ENCODE results near the gene NQO2.

NQO2 gene

GRCh38 chr6:2973676-2974075 lies 26.0 kb upstream of the NQO2 start:
- H3K4me3 ChIP-seq (ENCODE audit: low read depth, low read length): no peak overlapping the region
- in situ Hi-C loops (cut with HindIII; ENCODE audit: low sequenced_read_pairs): no loop called here
- TF ChIP-seq, protein P1, sequence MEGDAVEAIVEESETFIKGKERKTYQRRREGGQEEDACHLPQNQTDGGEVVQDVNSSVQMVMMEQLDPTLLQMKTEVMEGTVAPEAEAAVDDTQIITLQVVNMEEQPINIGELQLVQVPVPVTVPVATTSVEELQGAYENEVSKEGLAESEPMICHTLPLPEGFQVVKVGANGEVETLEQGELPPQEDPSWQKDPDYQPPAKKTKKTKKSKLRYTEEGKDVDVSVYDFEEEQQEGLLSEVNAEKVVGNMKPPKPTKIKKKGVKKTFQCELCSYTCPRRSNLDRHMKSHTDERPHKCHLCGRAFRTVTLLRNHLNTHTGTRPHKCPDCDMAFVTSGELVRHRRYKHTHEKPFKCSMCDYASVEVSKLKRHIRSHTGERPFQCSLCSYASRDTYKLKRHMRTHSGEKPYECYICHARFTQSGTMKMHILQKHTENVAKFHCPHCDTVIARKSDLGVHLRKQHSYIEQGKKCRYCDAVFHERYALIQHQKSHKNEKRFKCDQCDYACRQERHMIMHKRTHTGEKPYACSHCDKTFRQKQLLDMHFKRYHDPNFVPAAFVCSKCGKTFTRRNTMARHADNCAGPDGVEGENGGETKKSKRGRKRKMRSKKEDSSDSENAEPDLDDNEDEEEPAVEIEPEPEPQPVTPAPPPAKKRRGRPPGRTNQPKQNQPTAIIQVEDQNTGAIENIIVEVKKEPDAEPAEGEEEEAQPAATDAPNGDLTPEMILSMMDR (IDR thresholded peaks at IDR 0.05; ENCODE audit: low read depth, low read length, missing control alignments): no peak
- DNase-seq (ENCODE audit: low read depth): no peak

GRCh38 chr6:2976060-2976459 lies 23.6 kb upstream of the NQO2 start:
- in situ Hi-C loops (cut with HindIII; ENCODE audit: low sequenced_read_pairs): no loop called here
- TF ChIP-seq, protein P1 (IDR thresholded peaks at IDR 0.05; ENCODE audit: low read depth, low read length, missing control alignments): no peak
- H3K4me3 ChIP-seq (ENCODE audit: low read depth, low read length): no peak overlapping the region

GRCh38 chr6:2976571-2977085 lies 23.1 kb upstream of the NQO2 start:
- in situ Hi-C loops (cut with HindIII; ENCODE audit: low sequenced_read_pairs): no loop called here
- H3K4me3 ChIP-seq (ENCODE audit: low read depth, low read length): no peak overlapping the region
- TF ChIP-seq, protein P1 (IDR thresholded peaks at IDR 0.05; ENCODE audit: low read depth, low read length, missing control alignments): no peak
- peak; percentile 62 for DNase-seq (ENCODE audit: low read depth)

More at GRCh38 chr6:2976060-2976459, 23.6 kb upstream of the NQO2 start:
- DNase-seq (ENCODE audit: low read depth): no peak

DNA sequence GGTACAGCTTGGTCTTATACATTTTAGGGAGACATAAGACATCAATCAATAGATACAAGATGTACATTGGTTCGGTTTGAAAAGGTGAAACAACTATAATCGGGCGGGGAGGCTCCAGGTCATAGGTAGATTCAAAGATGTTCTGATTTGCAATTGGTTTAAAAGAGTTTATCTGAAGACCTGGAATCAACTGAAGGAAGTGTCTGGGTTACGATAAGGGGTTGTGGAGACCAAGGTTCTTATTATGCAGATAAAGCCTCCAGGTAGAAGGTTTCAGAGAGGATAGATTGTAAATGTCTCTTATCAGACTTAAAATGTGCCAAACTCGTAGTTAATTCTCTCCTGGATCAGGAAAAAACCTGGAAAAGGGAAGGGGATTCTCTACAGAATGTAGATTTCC lies 22.4 kb upstream of the NQO2 start:
- DNase-seq (ENCODE audit: low read depth): no peak

DNA sequence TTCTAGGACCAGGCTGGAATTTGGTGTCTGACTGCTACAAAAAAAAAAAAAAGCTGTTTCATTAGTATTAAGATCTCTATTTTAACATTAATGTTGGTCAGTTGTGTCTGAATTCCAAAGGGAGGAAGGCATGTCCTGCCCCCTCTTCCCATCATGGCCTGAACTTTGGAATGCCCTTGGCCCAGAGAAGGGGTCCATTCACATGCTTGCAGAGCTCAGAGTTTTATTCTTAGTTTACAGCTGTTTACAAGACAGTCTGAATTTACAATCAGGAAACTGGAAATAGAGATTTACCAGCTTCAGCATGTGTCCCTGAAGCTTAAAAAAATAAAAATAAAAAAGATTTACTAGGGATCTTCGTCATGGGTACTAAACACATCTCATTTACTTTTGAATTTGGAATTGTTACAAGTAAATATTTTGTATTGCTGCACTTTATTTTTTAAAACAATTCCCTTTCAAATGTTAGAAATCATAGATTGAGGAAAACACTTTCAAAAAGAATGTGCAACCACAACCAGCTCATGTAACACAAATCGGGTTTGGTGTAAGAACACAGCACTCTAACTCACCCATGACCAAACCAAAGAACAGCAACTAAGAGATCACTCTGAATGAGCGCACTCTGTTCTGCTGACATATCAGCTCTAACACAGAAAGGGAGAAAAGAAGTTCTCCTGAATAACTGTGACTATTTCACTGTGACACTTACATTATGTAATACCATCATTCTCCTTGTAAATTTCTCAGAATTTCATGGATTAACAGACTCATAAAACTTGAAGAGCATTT lies 21.7 kb upstream of the NQO2 start:
- TF ChIP-seq, protein P1 (IDR thresholded peaks at IDR 0.05; ENCODE audit: low read depth, low read length, missing control alignments): no peak
- no peak for DNase-seq (ENCODE audit: low read depth)
- in situ Hi-C loops (cut with HindIII; ENCODE audit: low sequenced_read_pairs): no loop called here
- no peak overlapping the region for H3K4me3 ChIP-seq (ENCODE audit: low read depth, low read length)

More for the DNA sequence above, 22.4 kb upstream of the NQO2 start:
- H3K4me3 ChIP-seq (ENCODE audit: low read depth, low read length): no peak overlapping the region
- TF ChIP-seq, protein P1 (IDR thresholded peaks at IDR 0.05; ENCODE audit: low read depth, low read length, missing control alignments): no peak
- in situ Hi-C loops (cut with HindIII; ENCODE audit: low sequenced_read_pairs): no loop called here

- no peak overlapping the region for H3K4me3 ChIP-seq (ENCODE audit: low read depth, low read length)
- TF ChIP-seq, protein P1 (IDR thresholded peaks at IDR 0.05; ENCODE audit: low read depth, low read length, missing control alignments): no peak
- DNase-seq (ENCODE audit: low read depth): no peak
- in situ Hi-C loops (cut with HindIII; ENCODE audit: low sequenced_read_pairs): no loop called here
These were observed 20.8 kb upstream of the NQO2 start for GRCh38 chr6:2978923-2979322.

All from astrocyte of the cerebellum (primary cell).